A549 (cell line): ENCODE measurements around the gene FZD10. TPM values are rescaled to one million over a fixed set of nuclear protein-coding genes. Genes with fewer than 3 reads are reported as not detected.

Source experiments
- ATAC-seq, 2 experiments: fragments of 200-7000 bp in 1 of 2; fragments of >200 bp in 1 of 2; cut with Nextera tagmentation in 1 of 2; cut with Tn5 transposase in 1 of 2; 3 replicates each; pipeline versions ENCODE4 v1.8.0 to v1.9.1; 2018 to 2020; ENCODE audit warnings: mild to moderate bottlenecking in 1 of 2, moderate library complexity in 1 of 2
- CTCF ChIA-PET: fragments of 300-600 bp; sonication (Branson Sonifier 250); formaldehyde crosslinking; extraction: SDS; loops from one replicate; lab custom pipeline; 2021; ENCODE audit warnings: antibody characterized with exemption, inconsistent platforms; lab: Yijun Ruan, JAX
- POLR2A ChIA-PET: fragments of 350-600 bp; formaldehyde crosslinking; extraction: SDS; loops from one replicate; lab custom pipeline; 2021; ENCODE audit warnings: antibody characterized with exemption, inconsistent platforms; lab: Yijun Ruan, JAX
- DNase-seq, 2 experiments: peaks; one replicate each; pipeline versions ENCODE4 v3.0.0 to v3.0.0-alpha.2; 2011 to 2016; ENCODE audit warnings: low read depth in 1 of 2, low spot score in 1 of 2
- FAIRE-seq: peaks from 2 replicates; lab custom pipeline; 2011; peaks lifted over from hg19 to GRCh38; lab: Jason Lieb, UNC
- H3K27ac ChIP-seq, 2 experiments: fragments of >200 bp; sonication (Bioruptor Twin); formaldehyde crosslinking; 3 replicates each; pipeline ENCODE4 v1.5.1; 2016 to 2017
- H3K4me1 ChIP-seq: fragments of >200 bp; sonication (Bioruptor Twin); formaldehyde crosslinking; 3 replicates; pipeline ENCODE4 v1.6.1; 2016
- H3K4me2 ChIP-seq: fragments of >200 bp; sonication (Bioruptor Twin); formaldehyde crosslinking; 3 replicates; pipeline ENCODE4 v1.6.1; 2016
- H3K4me3 ChIP-seq: fragments of >200 bp; sonication (Bioruptor Twin); formaldehyde crosslinking; 3 replicates; pipeline ENCODE4 v1.5.1; 2016
- H3K9me3 ChIP-seq: fragments of >200 bp; sonication (Bioruptor Twin); formaldehyde crosslinking; 3 replicates; pipeline ENCODE4 v1.6.1; 2016
- CBX2 ChIP-seq: fragments of 200-600 bp; sonication (generic); IDR thresholded peaks from 2 replicates; pipeline ENCODE4 v1.6.1; 2016; ENCODE audit warnings: low read depth, mild to moderate bottlenecking, borderline replicate concordance
- CEBPB ChIP-seq, 2 experiments: fragments of >200 bp in 1 of 2; sonication (Bioruptor Twin) in 1 of 2; formaldehyde crosslinking in 1 of 2; IDR thresholded peaks; 2 replicates each; pipeline ENCODE4 v1.6.1; 2012 to 2016
- CHD2 ChIP-seq: fragments of 150-350 bp; IDR thresholded peaks from 2 replicates; pipeline ENCODE4 v1.6.1; 2014; ENCODE audit warnings: low read length; ENCODE audit not compliant: partially characterized antibody
- CHD4 ChIP-seq: fragments of 200-600 bp; sonication (generic); IDR thresholded peaks from 2 replicates; pipeline ENCODE4 v1.6.1; 2016; ENCODE audit warnings: antibody characterized with exemption, mild to moderate bottlenecking, borderline replicate concordance
- EHF ChIP-seq: fragments of 250-450 bp; sonication (Bioruptor Pico); IDR thresholded peaks from 2 replicates; pipeline ENCODE4 v1.5.0; 2020; ENCODE audit warnings: mild to moderate bottlenecking
- EP300 ChIP-seq, 2 experiments: fragments of >200 bp; sonication (Bioruptor Twin); formaldehyde crosslinking; IDR thresholded peaks; 2 replicates in 1 of 2; 3 replicates in 1 of 2; pipeline ENCODE4 v1.6.1; 2016 to 2017
- FOSB ChIP-seq: fragments of 250-450 bp; sonication (Bioruptor Pico); IDR thresholded peaks from 2 replicates; pipeline ENCODE4 v1.5.0; 2020; ENCODE audit warnings: mild to moderate bottlenecking, moderate library complexity
- FOSL2 ChIP-seq, 2 experiments: fragments of 450-650 bp in 1 of 2; fragments of >200 bp in 1 of 2; sonication (Bioruptor Twin) in 1 of 2; formaldehyde crosslinking; IDR thresholded peaks; 2 replicates each; pipeline versions ENCODE4 v1.5.0 to v1.6.1; 2016 to 2020; ENCODE audit warnings: mild to moderate bottlenecking in 1 of 2, moderate library complexity in 1 of 2
- HOXA7 ChIP-seq: fragments of 250-450 bp; sonication (Bioruptor Pico); IDR thresholded peaks from 2 replicates; pipeline ENCODE4 v1.5.0; 2020; ENCODE audit warnings: mild to moderate bottlenecking, moderate library complexity
- HOXB13 ChIP-seq: fragments of 250-450 bp; sonication (Bioruptor Pico); IDR thresholded peaks from 2 replicates; pipeline ENCODE4 v1.5.0; 2020; ENCODE audit warnings: low read depth, mild to moderate bottlenecking, moderate library complexity
- HOXB5 ChIP-seq: fragments of 250-450 bp; sonication (Bioruptor Pico); IDR thresholded peaks from 2 replicates; pipeline ENCODE4 v1.5.0; 2020; ENCODE audit warnings: mild to moderate bottlenecking, moderate library complexity
- JUN ChIP-seq, 2 experiments: fragments of >200 bp; sonication (Bioruptor Twin); formaldehyde crosslinking; IDR thresholded peaks; 2 replicates in 1 of 2; 3 replicates in 1 of 2; pipeline ENCODE4 v1.6.1; 2016 to 2017
- JUNB ChIP-seq: fragments of >200 bp; sonication (Bioruptor Twin); formaldehyde crosslinking; IDR thresholded peaks from 2 replicates; pipeline ENCODE4 v1.6.1; 2016
- KDM1A ChIP-seq: fragments of 200-600 bp; sonication (generic); IDR thresholded peaks from 2 replicates; pipeline ENCODE4 v1.6.1; 2016; ENCODE audit warnings: low read depth, mild to moderate bottlenecking
- MAZ ChIP-seq: fragments of 150-350 bp; IDR thresholded peaks from 2 replicates; pipeline ENCODE4 v1.6.1; 2014; ENCODE audit warnings: antibody characterized with exemption, low read depth, low read length, borderline replicate concordance
- NPAS2 ChIP-seq: fragments of 250-450 bp; sonication (Bioruptor Pico); IDR thresholded peaks from 2 replicates; pipeline ENCODE4 v1.8.0; 2022; ENCODE audit warnings: mild to moderate bottlenecking, moderate library complexity, borderline replicate concordance
- PHF8 ChIP-seq: fragments of 200-600 bp; sonication (generic); IDR thresholded peaks from 2 replicates; pipeline ENCODE4 v1.6.1; 2016; ENCODE audit warnings: low read depth, mild to moderate bottlenecking, antibody characterized with exemption, moderate library complexity, borderline replicate concordance
- POLR2AphosphoS2 ChIP-seq: conservative IDR thresholded peaks from 2 replicates; pipeline ENCODE4 v1.6.1; 2012; ENCODE audit warnings: low read length, improper control_type of control experiment, inconsistent platforms
- RFX5 ChIP-seq: fragments of 450-650 bp; IDR thresholded peaks from 2 replicates; pipeline ENCODE4 v1.7.1; 2014; ENCODE audit warnings: antibody characterized with exemption, mild to moderate bottlenecking, moderate library complexity
- SMC3 ChIP-seq: fragments of >200 bp; sonication (Bioruptor Twin); formaldehyde crosslinking; IDR thresholded peaks from 3 replicates; pipeline ENCODE4 v1.6.1; 2018; ENCODE audit warnings: inconsistent platforms
- SREBF2 ChIP-seq: fragments of 450-650 bp; IDR thresholded peaks from 2 replicates; pipeline ENCODE4 v1.6.1; 2014; ENCODE audit warnings: mild to moderate bottlenecking, moderate library complexity
- ZNF302 ChIP-seq: fragments of 250-450 bp; sonication (Bioruptor Pico); IDR thresholded peaks from 2 replicates; pipeline ENCODE4 v1.9.0; 2021; ENCODE audit warnings: inconsistent platforms, mild to moderate bottlenecking, moderate library complexity
- ZSCAN20 ChIP-seq: fragments of 250-450 bp; sonication (Bioruptor Pico); IDR thresholded peaks from 2 replicates; pipeline ENCODE4 v1.8.0; 2022; ENCODE audit warnings: mild to moderate bottlenecking, moderate library complexity
- WGBS: methylation state at CpG from one replicate; pipeline ENCODE4 v1.1.6; 2017; ENCODE audit errors: missing lambda C conversion rate; 5-methylcytosine and 5-hydroxymethylcytosine counted together
- polyA plus RNA-seq, 4 experiments: library from polyadenylated mRNA; depleted of rRNA in 3 of 4; stranded (reverse); fragments of >200 nt; fragmentation: RNase III in 1 of 4; extraction: RNeasy Plus Mini Kit Qiagen cat#74134 plus additional on column Dnase treatment in 1 of 4; gene quantifications; 2 replicates in 3 of 4; 3 replicates in 1 of 4; pipeline ENCODE4 v1.2.3, GENCODE V29; 2011 to 2017
- TF ChIP-seq, protein P1 (sequence below): fragments of 250-450 bp; sonication (Bioruptor Pico); IDR thresholded peaks from 2 replicates; pipeline ENCODE4 v1.5.0; 2021; ENCODE audit warnings: mild to moderate bottlenecking, moderate library complexity, borderline replicate concordance
- TF ChIP-seq, protein P2 (sequence below): IDR thresholded peaks from 2 replicates; pipeline ENCODE4 v1.6.1; 2012; ENCODE audit warnings: low read depth, borderline replicate concordance
- TF ChIP-seq, protein P3 (sequence below): IDR thresholded peaks from 2 replicates; pipeline ENCODE4 v1.6.1; 2012
- TF ChIP-seq, protein P4 (sequence below): fragments of >200 bp; sonication (Bioruptor Twin); formaldehyde crosslinking; IDR thresholded peaks from 2 replicates; pipeline ENCODE4 v1.6.1; 2016
- TF ChIP-seq, protein P5 (sequence below): fragments of 150-350 bp; IDR thresholded peaks from 2 replicates; pipeline ENCODE4 v1.6.1; 2014; ENCODE audit warnings: low read depth, mild to moderate bottlenecking, low read length

Gene FZD10
- polyA plus RNA-seq, 2 of the 4 experiments (the other 2 are of a cell fraction): not detected

DNA sequence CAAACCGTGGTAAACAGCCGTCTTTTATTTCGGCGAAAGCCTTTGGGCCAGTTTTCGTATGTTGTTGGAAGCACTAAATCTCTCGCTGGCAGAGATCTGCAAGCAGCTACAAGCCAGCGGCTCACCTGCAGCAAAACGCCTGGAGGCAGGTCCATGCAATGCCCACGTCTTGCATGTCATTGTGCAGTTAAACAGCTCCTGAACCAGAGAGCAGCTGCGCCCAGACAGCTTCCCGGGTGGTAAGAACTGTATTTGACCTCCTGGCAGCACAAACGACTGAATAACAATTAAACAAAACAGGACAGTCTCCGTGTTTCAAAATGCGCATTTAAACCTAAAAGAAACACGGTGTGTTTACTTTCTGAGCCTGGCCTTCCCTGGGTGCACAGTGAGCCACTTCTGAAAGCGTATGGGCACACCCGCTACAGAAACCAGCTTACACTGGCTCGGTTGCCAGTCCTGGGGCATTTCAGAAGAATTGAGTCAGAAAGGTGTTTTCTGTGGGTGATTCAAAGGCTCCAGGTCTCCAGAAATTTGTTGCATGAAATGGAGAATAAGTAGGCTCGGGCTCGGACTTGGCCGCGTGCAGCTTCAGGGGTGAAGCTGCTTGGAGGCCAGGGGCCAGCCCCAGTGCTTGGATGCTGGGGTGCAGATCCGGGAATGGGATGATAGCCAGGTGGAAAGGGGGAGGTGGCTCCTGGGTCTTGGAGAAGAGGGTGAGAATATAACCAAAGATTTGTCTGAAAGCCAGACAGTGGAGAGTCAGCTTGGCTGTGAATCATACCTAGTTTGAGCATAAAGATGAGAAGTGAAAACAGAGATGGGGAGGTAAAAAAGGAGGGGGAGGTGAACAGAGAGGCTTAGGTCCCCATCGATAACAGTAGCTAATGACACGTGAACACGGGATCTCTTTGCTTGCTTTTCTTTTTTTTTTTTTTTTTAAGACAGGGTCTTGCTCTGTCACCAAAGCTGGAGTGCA, 24.9 kb upstream of the FZD10 start:
- Histone ChIP-seq H3K27ac (peak overlapping the region; percentile 21 to 31; a peak in 3 of 6 replicates), H3K9me3 (no peaks in the 10 kb centered on the region; the same call in 2 of the 3 replicates), H3K4me1 (no peaks in the 10 kb centered on the region), H3K4me2 (peak overlapping the region; percentile 13), H3K4me3 (no peak overlapping the region)
- ChIA-PET CTCF (no interaction called here), POLR2A (no interaction called here)
- FAIRE-seq (no peak), DNase-seq (peak in 1 of 2 experiments; percentile 61), ATAC-seq (peak in 1 of 2 experiments; percentile 44; a peak in 3 of 6 replicates)
- TF ChIP-seq KDM1A (no peak), EP300 (IDR thresholded peaks at IDR 0.05) (no peak), SMC3 (no peak), SREBF2 (no peak), HOXB5 (no peak), FOSL2 (IDR thresholded peaks at IDR 0.05) (no peak), FOSL2 (CRISPR knock-in tag; IDR thresholded peaks at IDR 0.05) (no peak), JUN (IDR thresholded peaks at IDR 0.05) (no peak), CHD2 (no peak), ZNF302 (CRISPR knock-in tag) (no peak), CEBPB (IDR thresholded peaks at IDR 0.05) (no peak), CBX2 (no peak), HOXB13 (CRISPR knock-in tag) (no peak), CHD4 (no peak)
- TF ChIP-seq, protein P1, sequence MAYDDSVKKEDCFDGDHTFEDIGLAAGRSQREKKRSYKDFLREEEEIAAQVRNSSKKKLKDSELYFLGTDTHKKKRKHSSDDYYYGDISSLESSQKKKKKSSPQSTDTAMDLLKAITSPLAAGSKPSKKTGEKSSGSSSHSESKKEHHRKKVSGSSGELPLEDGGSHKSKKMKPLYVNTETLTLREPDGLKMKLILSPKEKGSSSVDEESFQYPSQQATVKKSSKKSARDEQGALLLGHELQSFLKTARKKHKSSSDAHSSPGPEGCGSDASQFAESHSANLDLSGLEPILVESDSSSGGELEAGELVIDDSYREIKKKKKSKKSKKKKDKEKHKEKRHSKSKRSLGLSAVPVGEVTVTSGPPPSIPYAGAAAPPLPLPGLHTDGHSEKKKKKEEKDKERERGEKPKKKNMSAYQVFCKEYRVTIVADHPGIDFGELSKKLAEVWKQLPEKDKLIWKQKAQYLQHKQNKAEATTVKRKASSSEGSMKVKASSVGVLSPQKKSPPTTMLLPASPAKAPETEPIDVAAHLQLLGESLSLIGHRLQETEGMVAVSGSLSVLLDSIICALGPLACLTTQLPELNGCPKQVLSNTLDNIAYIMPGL (CRISPR knock-in tag): no peak
- TF ChIP-seq, protein P2, sequence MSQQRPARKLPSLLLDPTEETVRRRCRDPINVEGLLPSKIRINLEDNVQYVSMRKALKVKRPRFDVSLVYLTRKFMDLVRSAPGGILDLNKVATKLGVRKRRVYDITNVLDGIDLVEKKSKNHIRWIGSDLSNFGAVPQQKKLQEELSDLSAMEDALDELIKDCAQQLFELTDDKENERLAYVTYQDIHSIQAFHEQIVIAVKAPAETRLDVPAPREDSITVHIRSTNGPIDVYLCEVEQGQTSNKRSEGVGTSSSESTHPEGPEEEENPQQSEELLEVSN: no peak
- TF ChIP-seq, protein P3, sequence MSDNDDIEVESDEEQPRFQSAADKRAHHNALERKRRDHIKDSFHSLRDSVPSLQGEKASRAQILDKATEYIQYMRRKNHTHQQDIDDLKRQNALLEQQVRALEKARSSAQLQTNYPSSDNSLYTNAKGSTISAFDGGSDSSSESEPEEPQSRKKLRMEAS: no peak
- TF ChIP-seq, protein P4, sequence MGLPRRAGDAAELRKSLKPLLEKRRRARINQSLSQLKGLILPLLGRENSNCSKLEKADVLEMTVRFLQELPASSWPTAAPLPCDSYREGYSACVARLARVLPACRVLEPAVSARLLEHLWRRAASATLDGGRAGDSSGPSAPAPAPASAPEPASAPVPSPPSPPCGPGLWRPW: no peak
- 21% methylated on average over 26 of the region's 26 CpGs for WGBS

DNA sequence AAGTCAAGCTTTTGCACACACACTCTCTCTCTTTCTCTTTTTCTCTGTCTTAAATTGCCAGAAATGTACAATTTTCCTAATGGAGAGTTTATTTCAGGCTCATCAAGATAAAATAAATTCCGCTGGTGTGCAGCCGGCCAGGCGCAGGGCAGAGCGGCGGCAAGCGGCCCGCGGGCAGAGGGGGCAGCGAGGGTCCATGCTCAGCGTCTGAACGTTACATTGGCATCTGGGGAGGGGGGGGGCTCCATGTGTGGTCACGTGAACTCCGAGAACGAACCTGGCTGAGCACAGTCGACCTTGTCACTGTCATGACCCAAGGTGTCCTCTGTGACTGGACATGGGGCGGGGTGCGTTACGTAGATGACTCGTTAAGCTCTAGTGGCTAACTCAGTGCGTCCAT, 23.8 kb upstream of the FZD10 start:
- CTCF ChIA-PET: no interaction called here
- Histone ChIP-seq H3K27ac (no peak overlapping the region), H3K4me2 (no peak overlapping the region), H3K4me1 (no peaks in the 10 kb centered on the region), H3K9me3 (no peaks in the 10 kb centered on the region; the same call in 2 of the 3 replicates), H3K4me3 (no peak overlapping the region)
- WGBS: 61% methylated on average over 20 of the region's 20 CpGs
- POLR2A ChIA-PET: no interaction called here
- TF ChIP-seq RFX5: no peak
- TF ChIP-seq CEBPB (IDR thresholded peaks at IDR 0.05): no peak
- no peak for TF ChIP-seq PHF8
- TF ChIP-seq JUNB: no peak
- TF ChIP-seq ZSCAN20 (CRISPR knock-in tag): no peak
- TF ChIP-seq FOSL2 (IDR thresholded peaks at IDR 0.05): no peak
- no peak for TF ChIP-seq FOSL2 (CRISPR knock-in tag; IDR thresholded peaks at IDR 0.05)
- TF ChIP-seq SMC3: no peak
- TF ChIP-seq NPAS2 (CRISPR knock-in tag): no peak
- TF ChIP-seq, protein P5, sequence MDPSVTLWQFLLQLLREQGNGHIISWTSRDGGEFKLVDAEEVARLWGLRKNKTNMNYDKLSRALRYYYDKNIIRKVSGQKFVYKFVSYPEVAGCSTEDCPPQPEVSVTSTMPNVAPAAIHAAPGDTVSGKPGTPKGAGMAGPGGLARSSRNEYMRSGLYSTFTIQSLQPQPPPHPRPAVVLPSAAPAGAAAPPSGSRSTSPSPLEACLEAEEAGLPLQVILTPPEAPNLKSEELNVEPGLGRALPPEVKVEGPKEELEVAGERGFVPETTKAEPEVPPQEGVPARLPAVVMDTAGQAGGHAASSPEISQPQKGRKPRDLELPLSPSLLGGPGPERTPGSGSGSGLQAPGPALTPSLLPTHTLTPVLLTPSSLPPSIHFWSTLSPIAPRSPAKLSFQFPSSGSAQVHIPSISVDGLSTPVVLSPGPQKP: no peak
- TF ChIP-seq EHF (CRISPR knock-in tag): no peak
- TF ChIP-seq, protein P3: no peak
- TF ChIP-seq POLR2AphosphoS2: no peak
- TF ChIP-seq, protein P1 (CRISPR knock-in tag): no peak
- TF ChIP-seq FOSB (CRISPR knock-in tag): no peak
- no peak for TF ChIP-seq HOXB13 (CRISPR knock-in tag)
- no peak for TF ChIP-seq MAZ
- TF ChIP-seq HOXA7 (CRISPR knock-in tag): no peak
- DNase-seq (no peak), FAIRE-seq (no peak), ATAC-seq (no peak)
